ENCODE measurements around the gene SLC27A2.

Gene SLC27A2

GRCh38 chr15:50140098-50140497, 41.9 kb upstream of the SLC27A2 start:
- TF ChIP-seq CTCF (IDR thresholded peaks at IDR 0.05; ENCODE audit: insufficient read depth, low read length, poor library complexity, severe bottlenecking): no peak
- TF ChIP-seq EZH2phosphoT487 (conservative IDR thresholded peaks at IDR 0.05; ENCODE audit: low read length): no peak
- no peaks in the 10 kb centered on the region for H3K36me3 ChIP-seq (ENCODE audit: low read length)
- no peaks in the 10 kb centered on the region for H4K20me1 ChIP-seq (ENCODE audit: low read depth, low read length)
- no peaks in the 10 kb centered on the region for H3K9me2 ChIP-seq (replicated peaks; ENCODE audit: insufficient read depth, low read length)
- H3K9me3 ChIP-seq (ENCODE audit: insufficient read depth, low read length): no peaks in the 10 kb centered on the region
- no peaks in the 10 kb centered on the region for H3K79me2 ChIP-seq (ENCODE audit: insufficient read depth, low read length)
- H3K9ac ChIP-seq (ENCODE audit: low read length): no peak overlapping the region
- no peak overlapping the region for H3K27ac ChIP-seq (ENCODE audit: low read depth, low read length)
- no peak overlapping the region for H2AFZ ChIP-seq (ENCODE audit: low read depth, low read length, severe bottlenecking)
- no peaks in the 10 kb centered on the region for H3F3A ChIP-seq (ENCODE audit: insufficient read depth)
- H3K27me3 ChIP-seq (ENCODE audit: low read length): no peaks in the 10 kb centered on the region
- H3K4me2 ChIP-seq (ENCODE audit: low read depth, low read length, poor library complexity, severe bottlenecking): no peak overlapping the region
- H3K4me3 ChIP-seq (ENCODE audit: insufficient read depth, low read length, poor library complexity, severe bottlenecking): no peak overlapping the region

- H3K9me3 ChIP-seq (ENCODE audit: insufficient read depth, low read length): no peaks in the 10 kb centered on the region
Measured at GRCh38 chr15:50140983-50141382, 41.0 kb upstream of the SLC27A2 start.

GRCh38 chr15:50141856-50142255, 40.1 kb upstream of the SLC27A2 start:
- Histone ChIP-seq H3K79me2 (ENCODE audit: insufficient read depth, low read length) (no peaks in the 10 kb centered on the region), H2AFZ (ENCODE audit: low read depth, low read length, severe bottlenecking) (no peak overlapping the region), H3K36me3 (ENCODE audit: low read length) (no peaks in the 10 kb centered on the region), H4K20me1 (ENCODE audit: low read depth, low read length) (no peaks in the 10 kb centered on the region), H3K27me3 (ENCODE audit: low read length) (no peaks in the 10 kb centered on the region), H3K4me2 (ENCODE audit: low read depth, low read length, poor library complexity, severe bottlenecking) (no peak overlapping the region), H3K9me3 (ENCODE audit: insufficient read depth, low read length) (no peaks in the 10 kb centered on the region), H3K9me2 (replicated peaks; ENCODE audit: insufficient read depth, low read length) (no peaks in the 10 kb centered on the region), H3F3A (ENCODE audit: insufficient read depth) (no peaks in the 10 kb centered on the region), H3K27ac (ENCODE audit: low read depth, low read length) (no peak overlapping the region), H3K9ac (ENCODE audit: low read length) (no peak overlapping the region), H3K4me3 (ENCODE audit: insufficient read depth, low read length, poor library complexity, severe bottlenecking) (no peak overlapping the region)
- no peak for TF ChIP-seq EZH2phosphoT487 (conservative IDR thresholded peaks at IDR 0.05; ENCODE audit: low read length)
- no peak for TF ChIP-seq CTCF (IDR thresholded peaks at IDR 0.05; ENCODE audit: insufficient read depth, low read length, poor library complexity, severe bottlenecking)

More at GRCh38 chr15:50140983-50141382, 41.0 kb upstream of the SLC27A2 start:
- Histone ChIP-seq H3F3A (ENCODE audit: insufficient read depth) (no peaks in the 10 kb centered on the region), H4K20me1 (ENCODE audit: low read depth, low read length) (no peaks in the 10 kb centered on the region), H2AFZ (ENCODE audit: low read depth, low read length, severe bottlenecking) (no peak overlapping the region), H3K79me2 (ENCODE audit: insufficient read depth, low read length) (no peaks in the 10 kb centered on the region), H3K36me3 (ENCODE audit: low read length) (no peaks in the 10 kb centered on the region), H3K27ac (ENCODE audit: low read depth, low read length) (no peak overlapping the region), H3K9ac (ENCODE audit: low read length) (no peak overlapping the region), H3K4me2 (ENCODE audit: low read depth, low read length, poor library complexity, severe bottlenecking) (no peak overlapping the region), H3K27me3 (ENCODE audit: low read length) (no peaks in the 10 kb centered on the region), H3K4me3 (ENCODE audit: insufficient read depth, low read length, poor library complexity, severe bottlenecking) (no peak overlapping the region), H3K9me2 (replicated peaks; ENCODE audit: insufficient read depth, low read length) (no peaks in the 10 kb centered on the region)
- no peak for TF ChIP-seq EZH2phosphoT487 (conservative IDR thresholded peaks at IDR 0.05; ENCODE audit: low read length)
- TF ChIP-seq CTCF (IDR thresholded peaks at IDR 0.05; ENCODE audit: insufficient read depth, low read length, poor library complexity, severe bottlenecking): no peak

Measured in SU-DHL-6 (cell line).